MM.1S (cell line): ENCODE measurements around the gene AIMP2.

Experiments used
- DNase-seq: peaks from one replicate; pipeline ENCODE4 v3.0.0-alpha.2; 2015
- H2AFZ ChIP-seq: fragments of 300-600 bp; sonication (generic); 2 replicates; pipeline ENCODE4 v1.6.0; 2016; ENCODE audit warnings: antibody characterized with exemption, low read length
- H3F3A ChIP-seq: fragments of 300-600 bp; sonication (generic); 2 replicates; pipeline ENCODE4 v1.6.1; 2016; ENCODE audit warnings: mild to moderate bottlenecking, antibody characterized with exemption, low read length, moderate library complexity, mixed read lengths; ENCODE audit not compliant: insufficient read depth
- H3K27ac ChIP-seq: fragments of 300-600 bp; sonication (generic); 2 replicates; pipeline ENCODE4 v1.5.1; 2016; ENCODE audit warnings: mild to moderate bottlenecking, low read length
- H3K27me3 ChIP-seq: fragments of 300-600 bp; sonication (generic); replicated peaks from 2 replicates; pipeline ENCODE4 v1.6.0; 2016; ENCODE audit warnings: low read length; ENCODE audit not compliant: insufficient read depth
- H3K36me3 ChIP-seq: fragments of 300-600 bp; sonication (generic); replicated peaks from 2 replicates; pipeline ENCODE4 v1.6.1; 2016; ENCODE audit warnings: mild to moderate bottlenecking, low read length, mixed read lengths; ENCODE audit not compliant: insufficient read depth
- H3K4me1 ChIP-seq: fragments of 300-600 bp; sonication (generic); 2 replicates; pipeline ENCODE4 v1.6.1; 2016; ENCODE audit warnings: low read length, mixed read lengths
- H3K4me2 ChIP-seq: fragments of 300-600 bp; sonication (generic); 2 replicates; pipeline ENCODE4 v1.6.0; 2016; ENCODE audit warnings: low read depth, low read length
- H3K4me3 ChIP-seq: fragments of 300-600 bp; sonication (generic); 2 replicates; pipeline ENCODE4 v1.5.1; 2016; ENCODE audit warnings: low read length, mixed read lengths
- H3K79me2 ChIP-seq: fragments of 300-600 bp; sonication (generic); 2 replicates; pipeline ENCODE4 v1.6.1; 2016; ENCODE audit warnings: mixed run types, low read length, mixed read lengths
- H3K9ac ChIP-seq: fragments of 300-600 bp; sonication (generic); 2 replicates; pipeline ENCODE4 v1.6.1; 2016; ENCODE audit warnings: low read length, mixed read lengths
- H3K9me2 ChIP-seq: fragments of 300-600 bp; sonication (generic); replicated peaks from 2 replicates; pipeline ENCODE4 v1.6.1; 2016; ENCODE audit warnings: mild to moderate bottlenecking, low read length, mixed read lengths; ENCODE audit not compliant: insufficient read depth
- H3K9me3 ChIP-seq: fragments of 300-600 bp; sonication (generic); replicated peaks from 2 replicates; pipeline ENCODE4 v1.6.1; 2016; ENCODE audit warnings: mild to moderate bottlenecking, low read length, mixed read lengths; ENCODE audit not compliant: insufficient read depth
- H4K20me1 ChIP-seq: fragments of 300-600 bp; sonication (generic); 2 replicates; pipeline ENCODE4 v1.6.1; 2016; ENCODE audit warnings: mild to moderate bottlenecking, low read length, moderate library complexity, mixed read lengths; ENCODE audit not compliant: insufficient read depth
- EZH2 ChIP-seq: fragments of 300-600 bp; sonication (generic); optimal IDR thresholded peaks from 2 replicates; pipeline ENCODE3; 2017; ENCODE audit warnings: low read depth, mild to moderate bottlenecking, antibody characterized with exemption, low read length, mixed read lengths
- EZH2phosphoT487 ChIP-seq: fragments of 300-600 bp; sonication (generic); IDR thresholded peaks from 2 replicates; pipeline ENCODE4 v1.6.1; 2018; ENCODE audit warnings: antibody characterized with exemption, low read length
- TF ChIP-seq, protein P1 (sequence below): fragments of 300-600 bp; sonication (generic); IDR thresholded peaks from 2 replicates; pipeline ENCODE4 v1.5.1; 2016; ENCODE audit warnings: antibody characterized with exemption, low read length, mixed read lengths

Gene AIMP2

DNA sequence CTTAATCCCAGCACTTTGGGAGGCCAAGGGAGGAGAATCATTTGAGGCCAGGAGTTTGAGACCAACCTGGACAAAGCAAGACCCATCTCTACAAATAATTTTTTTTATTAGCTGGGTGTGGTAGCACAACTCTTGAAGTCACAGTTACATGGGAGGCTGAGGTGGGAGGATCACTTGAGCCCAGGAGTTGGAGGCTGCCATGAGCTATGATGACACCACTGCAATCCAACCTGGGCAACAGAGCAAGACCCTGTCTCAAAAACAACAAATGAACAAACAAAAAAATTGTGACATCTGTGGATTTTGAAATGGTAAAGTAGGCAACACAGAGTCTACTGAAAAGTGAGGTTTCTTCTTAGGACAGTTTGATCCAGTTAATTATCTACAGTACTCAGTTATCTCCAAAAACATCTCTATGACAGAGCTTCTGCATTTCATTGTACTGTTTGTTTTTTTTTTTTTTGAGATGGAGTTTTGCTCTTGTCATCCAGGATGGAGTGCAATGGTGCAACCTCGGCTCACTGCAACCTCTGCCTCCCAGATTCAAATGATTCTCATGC lies 18.8 kb downstream of the AIMP2 start:
- DNase-seq = no peak
- Histone ChIP-seq H3K27me3 (no peaks in the 10 kb centered on the region), H3F3A (0 out of 2 replicates have a peak, but pooled peaks cover 3% of the 10 kb centered on the region), H3K4me2 (no peak overlapping the region), H4K20me1 (no peaks in the 10 kb centered on the region), H3K4me3 (no peak overlapping the region), H3K36me3 (peaks cover 20% of the 10 kb centered on the region; the same call in 1 of the 2 replicates), H2AFZ (no peak overlapping the region), H3K4me1 (no peaks in the 10 kb centered on the region), H3K9me2 (no peaks in the 10 kb centered on the region), H3K27ac (no peak overlapping the region), H3K9ac (no peak overlapping the region), H3K9me3 (no peaks in the 10 kb centered on the region), H3K79me2 (peaks cover 9% of the 10 kb centered on the region; the same call in 1 of the 2 replicates)
- TF ChIP-seq, protein P1, sequence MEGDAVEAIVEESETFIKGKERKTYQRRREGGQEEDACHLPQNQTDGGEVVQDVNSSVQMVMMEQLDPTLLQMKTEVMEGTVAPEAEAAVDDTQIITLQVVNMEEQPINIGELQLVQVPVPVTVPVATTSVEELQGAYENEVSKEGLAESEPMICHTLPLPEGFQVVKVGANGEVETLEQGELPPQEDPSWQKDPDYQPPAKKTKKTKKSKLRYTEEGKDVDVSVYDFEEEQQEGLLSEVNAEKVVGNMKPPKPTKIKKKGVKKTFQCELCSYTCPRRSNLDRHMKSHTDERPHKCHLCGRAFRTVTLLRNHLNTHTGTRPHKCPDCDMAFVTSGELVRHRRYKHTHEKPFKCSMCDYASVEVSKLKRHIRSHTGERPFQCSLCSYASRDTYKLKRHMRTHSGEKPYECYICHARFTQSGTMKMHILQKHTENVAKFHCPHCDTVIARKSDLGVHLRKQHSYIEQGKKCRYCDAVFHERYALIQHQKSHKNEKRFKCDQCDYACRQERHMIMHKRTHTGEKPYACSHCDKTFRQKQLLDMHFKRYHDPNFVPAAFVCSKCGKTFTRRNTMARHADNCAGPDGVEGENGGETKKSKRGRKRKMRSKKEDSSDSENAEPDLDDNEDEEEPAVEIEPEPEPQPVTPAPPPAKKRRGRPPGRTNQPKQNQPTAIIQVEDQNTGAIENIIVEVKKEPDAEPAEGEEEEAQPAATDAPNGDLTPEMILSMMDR = no peak
- TF ChIP-seq EZH2phosphoT487 (no peak), EZH2 (no peak)

- no peaks in the 10 kb centered on the region for H3K27me3 ChIP-seq
- TF ChIP-seq EZH2 = no peak
- TF ChIP-seq EZH2phosphoT487 = no peak
- TF ChIP-seq, protein P1 = no peak
- no peaks in the 10 kb centered on the region for H3K9me3 ChIP-seq
- H3K9me2 ChIP-seq = no peaks in the 10 kb centered on the region
- H3K36me3 ChIP-seq = peaks cover 14% of the 10 kb centered on the region; the same call in 1 of the 2 replicates
- H3F3A ChIP-seq = 0 out of 2 replicates have a peak, but pooled peaks cover 2% of the 10 kb centered on the region
- H3K4me1 ChIP-seq = no peaks in the 10 kb centered on the region
- DNase-seq = no peak
- no peaks in the 10 kb centered on the region for H4K20me1 ChIP-seq
- no peak overlapping the region for H2AFZ ChIP-seq
- H3K4me3 ChIP-seq = no peak overlapping the region
- no peak overlapping the region for H3K4me2 ChIP-seq
- no peak overlapping the region for H3K27ac ChIP-seq
- H3K79me2 ChIP-seq = peaks cover 4% of the 10 kb centered on the region; the same call in 1 of the 2 replicates
- H3K9ac ChIP-seq = no peak overlapping the region
Observed at GRCh38 chr7:6028563-6028962, 19.5 kb downstream of the AIMP2 start.

GRCh38 chr7:6030988-6031387 lies 21.9 kb downstream of the AIMP2 start, which contains the start of gene ANKRD61:
Gene ANKRD61 (plus strand): TSS chr7:6031376. CDS start chr7:6031376, 0 bp downstream.
- Histone ChIP-seq H3K9me2 (no peaks in the 10 kb centered on the region), H3K79me2 (peaks cover 16% of the 10 kb centered on the region), H3K4me2 (no peak within 1 kb of the TSS), H3K9me3 (no peaks in the 10 kb centered on the region), H3F3A (no peaks in the 10 kb centered on the region), H4K20me1 (no peaks in the 10 kb centered on the region), H3K4me1 (no peaks in the 10 kb centered on the region), H2AFZ (no peak within 1 kb of the TSS), H3K4me3 (no peak within 1 kb of the TSS), H3K27me3 (no peaks in the 10 kb centered on the region), H3K27ac (no peak within 1 kb of the TSS), H3K36me3 (peaks cover 10% of the 10 kb centered on the region; the same call in 1 of the 2 replicates), H3K9ac (no peak within 1 kb of the TSS)
- no peak for DNase-seq
- TF ChIP-seq EZH2phosphoT487 = no peak
- TF ChIP-seq, protein P1 = no peak
- no peak for TF ChIP-seq EZH2
